ENCODE results near the gene GUCY2C.
"Not testable (repeated sequence)": the region's sequence is repeated elsewhere in the genome, so short reads cannot be mapped to it uniquely, and the experiment has no call there.

Gene GUCY2C

GRCh38 chr12:14689144-14689543 lies 7.3 kb downstream of the GUCY2C start:
- no peak for TF ChIP-seq CTCF (IDR thresholded peaks at IDR 0.05)
- no peak overlapping the region for H3K27ac ChIP-seq
- no peak overlapping the region for H3K4me3 ChIP-seq
- no peak for DNase-seq (ENCODE audit: low spot score)

- H3K4me3 ChIP-seq; DNase-seq (ENCODE audit: low spot score); H3K27ac ChIP-seq: not testable (repeated sequence)
Observed at GRCh38 chr12:14682231-14682630, 14.2 kb downstream of the GUCY2C start.

- TF ChIP-seq CTCF (IDR thresholded peaks at IDR 0.05), result no peak
- Histone ChIP-seq H3K4me3 (no peak overlapping the region), H3K27ac (no peak overlapping the region)
- DNase-seq (ENCODE audit: low spot score), result no peak
Observed at GRCh38 chr12:14681625-14682024, 14.8 kb downstream of the GUCY2C start.

- no peak overlapping the region for H3K27ac ChIP-seq
- no peak for TF ChIP-seq CTCF (IDR thresholded peaks at IDR 0.05)
- DNase-seq (ENCODE audit: low spot score), result no peak
- no peak overlapping the region for H3K4me3 ChIP-seq
Observed at GRCh38 chr12:14681190-14681589, 15.2 kb downstream of the GUCY2C start.

- no peak overlapping the region for H3K4me3 ChIP-seq
- DNase-seq (ENCODE audit: low spot score), result no peak
- H3K27ac ChIP-seq, result no peak overlapping the region
- TF ChIP-seq CTCF (IDR thresholded peaks at IDR 0.05), result no peak
Observed at GRCh38 chr12:14678547-14679150, 17.8 kb downstream of the GUCY2C start.

GRCh38 chr12:14668591-14668990 lies 27.8 kb downstream of the GUCY2C start:
- no peak overlapping the region for H3K27ac ChIP-seq
- TF ChIP-seq CTCF (IDR thresholded peaks at IDR 0.05), result no peak
- no peak for DNase-seq (ENCODE audit: low spot score)
- H3K4me3 ChIP-seq, result no peak overlapping the region

GRCh38 chr12:14665354-14666348 lies 30.7 kb downstream of the GUCY2C start:
- Histone ChIP-seq H3K4me3 (no peak overlapping the region), H3K27ac (no peak overlapping the region)
- DNase-seq (ENCODE audit: low spot score), result no peak
- TF ChIP-seq CTCF (IDR thresholded peaks at IDR 0.05), result no peak

Data from coronary artery (tissue), 2 donors.